GM12892 (cell line): Measurements from ENCODE around the gene LUC7L.

Experiments
- POLR2A ChIP-seq: IDR thresholded peaks from 2 replicates; pipeline ENCODE4 v1.6.1; 2011; ENCODE audit warnings: low read depth, low read length, control low read depth
- POLR2AphosphoS5 ChIP-seq: IDR thresholded peaks from 2 replicates; pipeline ENCODE4 v1.6.1; 2011; ENCODE audit warnings: low read depth, low read length, control low read depth

DNA sequence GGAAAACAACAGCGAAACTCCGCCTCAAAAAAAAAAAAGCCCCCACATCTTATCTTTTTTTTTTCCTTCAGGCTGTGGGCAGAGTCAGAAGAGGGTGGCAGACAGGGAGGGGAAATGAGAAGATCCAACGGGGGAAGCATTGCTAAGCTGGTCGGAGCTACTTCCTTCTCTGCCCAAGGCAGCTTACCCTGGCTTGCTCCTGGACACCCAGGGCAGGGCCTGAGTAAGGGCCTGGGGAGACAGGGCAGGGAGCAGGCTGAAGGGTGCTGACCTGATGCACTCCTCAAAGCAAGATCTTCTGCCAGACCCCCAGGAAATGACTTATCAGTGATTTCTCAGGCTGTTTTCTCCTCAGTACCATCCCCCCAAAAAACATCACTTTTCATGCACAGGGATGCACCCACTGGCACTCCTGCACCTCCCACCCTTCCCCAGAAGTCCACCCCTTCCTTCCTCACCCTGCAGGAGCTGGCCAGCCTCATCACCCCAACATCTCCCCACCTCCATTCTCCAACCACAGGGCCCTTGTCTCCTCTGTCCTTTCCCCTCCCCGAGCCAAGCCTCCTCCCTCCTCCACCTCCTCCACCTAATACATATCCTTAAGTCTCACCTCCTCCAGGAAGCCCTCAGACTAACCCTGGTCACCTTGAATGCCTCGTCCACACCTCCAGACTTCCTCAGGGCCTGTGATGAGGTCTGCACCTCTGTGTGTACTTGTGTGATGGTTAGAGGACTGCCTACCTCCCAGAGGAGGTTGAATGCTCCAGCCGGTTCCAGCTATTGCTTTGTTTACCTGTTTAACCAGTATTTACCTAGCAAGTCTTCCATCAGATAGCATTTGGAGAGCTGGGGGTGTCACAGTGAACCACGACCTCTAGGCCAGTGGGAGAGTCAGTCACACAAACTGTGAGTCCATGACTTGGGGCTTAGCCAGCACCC, 54.0 kb downstream of the LUC7L start:
- TF ChIP-seq POLR2AphosphoS5 (no peak), POLR2A (no peak)
